H1 (cell line): Measurements from ENCODE around the gene FEV. TPM values are rescaled to one million over a fixed set of nuclear protein-coding genes. Genes with fewer than 3 reads are reported as not detected.

Experiments
- CTCF ChIA-PET: fragments of 300-600 bp; sonication (Branson Sonifier 250); formaldehyde crosslinking; loops from one replicate; lab custom pipeline; 2021; ENCODE audit not compliant: partially characterized antibody; lab: Charles Lee
- POLR2A ChIA-PET: fragments of 300-600 bp; sonication (Branson Sonifier 250); formaldehyde crosslinking; loops from one replicate; lab custom pipeline; 2021; ENCODE audit warnings: inconsistent platforms; ENCODE audit not compliant: partially characterized antibody; lab: Charles Lee
- DNase-seq, 2 experiments: peaks; one replicate each; pipeline versions ENCODE4 v3.0.0 to v3.0.0-alpha.2; 2010 to 2022; ENCODE audit warnings: low spot score in 2 of 2, low read depth in 1 of 2, mixed read lengths in 1 of 2
- FAIRE-seq: peaks from 2 replicates; lab custom pipeline; 2011; peaks lifted over from hg19 to GRCh38; lab: Jason Lieb, UNC
- H2AFZ ChIP-seq: 2 replicates; pipeline ENCODE4 v1.8.1; 2012; ENCODE audit warnings: low read length, inconsistent platforms
- H2AK5ac ChIP-seq: 2 replicates; pipeline ENCODE4 v1.6.1; 2013; ENCODE audit warnings: low read depth, low read length
- H2BK120ac ChIP-seq: replicated peaks from 2 replicates; pipeline ENCODE3; 2013; ENCODE audit warnings: low read depth, low read length, inconsistent platforms
- H2BK12ac ChIP-seq: 2 replicates; pipeline ENCODE4 v1.6.1; 2013; ENCODE audit warnings: low read depth, low read length
- H2BK15ac ChIP-seq: 2 replicates; pipeline ENCODE4 v1.6.1; 2013; ENCODE audit warnings: low read length
- H2BK20ac ChIP-seq: 2 replicates; pipeline ENCODE4 v1.6.1; 2013; ENCODE audit warnings: low read length
- H2BK5ac ChIP-seq: 2 replicates; pipeline ENCODE4 v1.6.1; 2013; ENCODE audit warnings: low read depth, low read length
- H3K14ac ChIP-seq: 2 replicates; pipeline ENCODE4 v1.6.1; 2013; ENCODE audit warnings: inconsistent platforms; ENCODE audit not compliant: insufficient read length
- H3K18ac ChIP-seq: 2 replicates; pipeline ENCODE4 v1.6.1; 2013; ENCODE audit warnings: low read length; ENCODE audit errors: extremely low read depth
- H3K23ac ChIP-seq: 2 replicates; pipeline ENCODE4 v1.6.1; 2013; ENCODE audit warnings: inconsistent platforms; ENCODE audit not compliant: insufficient read length
- H3K23me2 ChIP-seq: 2 replicates; pipeline ENCODE4 v1.6.1; 2013; ENCODE audit warnings: low read depth, low read length
- H3K27ac ChIP-seq: 2 replicates; pipeline ENCODE4 v1.6.1; 2011; ENCODE audit warnings: low read depth, low read length, inconsistent platforms
- H3K27me3 ChIP-seq, 4 experiments: replicated peaks in 1 of 4; 1 replicate in 1 of 4; 2 replicates in 3 of 4; pipeline versions ENCODE4 v1.6.1 to v1.8.1; 2011 to 2013; ENCODE audit warnings: low read length in 3 of 4, mild to moderate bottlenecking in 3 of 4, inconsistent platforms in 2 of 4, mixed read lengths in 2 of 4, moderate library complexity in 1 of 4; ENCODE audit not compliant: control insufficient read depth in 3 of 4, insufficient read depth in 3 of 4; ENCODE audit errors: extremely low read depth in 1 of 4
- H3K36me3 ChIP-seq, 4 experiments: 2 replicates each; pipeline versions ENCODE4 v1.6.1 to v1.8.1; 2011 to 2013; ENCODE audit warnings: mild to moderate bottlenecking in 4 of 4, low read length in 3 of 4, moderate library complexity in 2 of 4, control low read depth in 1 of 4, inconsistent platforms in 1 of 4; ENCODE audit not compliant: insufficient read depth in 4 of 4, control insufficient read depth in 2 of 4
- H3K4ac ChIP-seq: replicated peaks from 2 replicates; pipeline ENCODE3; 2013; ENCODE audit warnings: low read length, low read depth, mixed read lengths, inconsistent platforms; ENCODE audit not compliant: insufficient read length
- H3K4me1 ChIP-seq, 4 experiments: replicated peaks in 1 of 4; 1 replicate in 1 of 4; 2 replicates in 3 of 4; pipeline versions ENCODE4 v1.6.1 to v1.8.1; 2011 to 2013; ENCODE audit warnings: low read length in 3 of 4, inconsistent platforms in 2 of 4, mixed read lengths in 1 of 4; ENCODE audit not compliant: insufficient read depth in 4 of 4, control insufficient read depth in 3 of 4
- H3K4me2 ChIP-seq, 2 experiments: 2 replicates each; pipeline versions ENCODE4 v1.6.1 to v1.8.1; 2011 to 2013; ENCODE audit warnings: low read depth in 2 of 2, low read length in 2 of 2, control low read depth in 1 of 2, inconsistent platforms in 1 of 2, mild to moderate bottlenecking in 1 of 2; ENCODE audit not compliant: insufficient read depth in 1 of 2
- H3K4me3 ChIP-seq, 4 experiments: fragments of 200-600, 300-600 bp in 1 of 4; sonication (generic), shearing (Covaris generic), sonication (Bioruptor Twin) in 1 of 4; 2 replicates each; pipeline versions ENCODE4 v1.5.1 to v1.8.1; 2011 to 2016; ENCODE audit warnings: low read length in 4 of 4, low read depth in 3 of 4, control low read depth in 2 of 4, inconsistent platforms in 2 of 4, mild to moderate bottlenecking in 2 of 4, mixed read lengths in 1 of 4, moderate library complexity in 1 of 4; ENCODE audit not compliant: insufficient read depth in 2 of 4; ENCODE audit errors: extremely low read depth in 1 of 4
- H3K56ac ChIP-seq: replicated peaks from 2 replicates; pipeline ENCODE3; 2013; ENCODE audit warnings: low read depth, mild to moderate bottlenecking, mixed read lengths, low read length, inconsistent platforms; ENCODE audit not compliant: insufficient read length
- H3K79me1 ChIP-seq: 2 replicates; pipeline ENCODE4 v1.6.1; 2013; ENCODE audit warnings: low read depth, low read length, control low read depth
- H3K79me2 ChIP-seq, 2 experiments: 2 replicates each; pipeline versions ENCODE4 v1.6.1 to v1.8.1; 2012 to 2013; ENCODE audit warnings: low read length in 2 of 2, mild to moderate bottlenecking in 2 of 2, inconsistent platforms in 1 of 2; ENCODE audit not compliant: insufficient read depth in 2 of 2, control insufficient read depth in 1 of 2
- H3K9ac ChIP-seq, 4 experiments: replicated peaks in 1 of 4; 1 replicate in 1 of 4; 2 replicates in 3 of 4; pipeline versions ENCODE4 v1.6.1 to v1.8.1; 2011 to 2013; ENCODE audit warnings: low read depth in 3 of 4, low read length in 3 of 4, control low read depth in 2 of 4, mild to moderate bottlenecking in 2 of 4, moderate library complexity in 2 of 4, inconsistent platforms in 1 of 4; ENCODE audit errors: extremely low read depth in 1 of 4
- H3K9me3 ChIP-seq, 2 experiments: 2 replicates each; pipeline versions ENCODE4 v1.6.1 to v1.8.1; 2012 to 2013; ENCODE audit warnings: mild to moderate bottlenecking in 2 of 2, moderate library complexity in 2 of 2, control low read depth in 1 of 2, inconsistent platforms in 1 of 2, low read depth in 1 of 2, low read length in 1 of 2, mixed read lengths in 1 of 2; ENCODE audit not compliant: insufficient read depth in 2 of 2
- H4K20me1 ChIP-seq, 2 experiments: replicated peaks in 1 of 2; 2 replicates each; pipeline versions ENCODE3 to v1.8.1; 2011 to 2013; ENCODE audit warnings: inconsistent platforms in 2 of 2, low read length in 2 of 2, mild to moderate bottlenecking in 1 of 2; ENCODE audit not compliant: insufficient read depth in 2 of 2, control insufficient read depth in 1 of 2
- H4K5ac ChIP-seq: 2 replicates; pipeline ENCODE4 v1.6.1; 2013; ENCODE audit warnings: low read length, low read depth, mixed read lengths, inconsistent platforms; ENCODE audit not compliant: insufficient read length
- H4K8ac ChIP-seq: 2 replicates; pipeline ENCODE4 v1.8.0; 2013; ENCODE audit warnings: mild to moderate bottlenecking, moderate library complexity, low read length, inconsistent platforms; ENCODE audit not compliant: insufficient read depth; ENCODE audit errors: extremely low read depth
- H4K91ac ChIP-seq: replicated peaks from 2 replicates; pipeline ENCODE3; 2013; ENCODE audit warnings: low read length, mixed read lengths, inconsistent platforms; ENCODE audit not compliant: insufficient read length
- E2F6 ChIP-seq: IDR thresholded peaks from 2 replicates; pipeline ENCODE4 v1.6.1; 2012; ENCODE audit warnings: inconsistent platforms
- GTF2F1 ChIP-seq: IDR thresholded peaks from 2 replicates; pipeline ENCODE4 v1.6.1; 2012; ENCODE audit warnings: low read depth, low read length, improper control_type of control experiment, borderline replicate concordance
- HDAC2 ChIP-seq, 2 experiments: fragments of 300-600 bp in 1 of 2; sonication (generic) in 1 of 2; IDR thresholded peaks; 2 replicates each; pipeline ENCODE4 v1.6.1; 2011 to 2012; ENCODE audit warnings: low read depth in 2 of 2, low read length in 2 of 2, mild to moderate bottlenecking in 2 of 2, moderate library complexity in 2 of 2, borderline replicate concordance in 1 of 2, inconsistent platforms in 1 of 2
- JUN ChIP-seq: IDR thresholded peaks from 2 replicates; pipeline ENCODE4 v1.6.1; 2011; ENCODE audit warnings: low read depth, mild to moderate bottlenecking, improper control_type of control experiment, low read length
- KDM1A ChIP-seq: fragments of 200-600, 300-600 bp; sonication (generic); IDR thresholded peaks from 2 replicates; pipeline ENCODE4 v1.7.1; 2016; ENCODE audit warnings: mild to moderate bottlenecking, low read length, borderline replicate concordance
- MAFK ChIP-seq: IDR thresholded peaks from 2 replicates; pipeline ENCODE4 v1.6.1; 2012; ENCODE audit warnings: low read depth, mild to moderate bottlenecking, improper control_type of control experiment, low read length
- RAD21 ChIP-seq, 2 experiments: IDR thresholded peaks in 1 of 2; conservative IDR thresholded peaks in 1 of 2; 2 replicates each; pipeline ENCODE4 v1.6.1; 2011; ENCODE audit warnings: low read depth in 2 of 2, low read length in 2 of 2, improper control_type of control experiment in 1 of 2, inconsistent platforms in 1 of 2, mild to moderate bottlenecking in 1 of 2, moderate library complexity in 1 of 2
- USF2 ChIP-seq: IDR thresholded peaks from 2 replicates; pipeline ENCODE4 v1.6.1; 2011; ENCODE audit warnings: low read length, improper control_type of control experiment
- WGBS, 2 experiments: shearing (Covaris generic) in 1 of 2; methylation state at CpG; one replicate each; pipeline versions ENCODE4 v1.1.6 to v1.1.7; 2013 to 2015; ENCODE audit warnings: low lambda C conversion rate in 2 of 2, mixed read lengths in 2 of 2, inconsistent platforms in 1 of 2, low coverage in 1 of 2, missing lambda C conversion rate in 1 of 2; ENCODE audit not compliant: insufficient replicate concordance in 2 of 2, insufficient coverage in 1 of 2, insufficient read length in 1 of 2; ENCODE audit errors: extremely low coverage in 1 of 2, missing lambda C conversion rate in 1 of 2; 5-methylcytosine and 5-hydroxymethylcytosine counted together
- polyA plus RNA-seq, 7 experiments: library from polyadenylated mRNA; depleted of rRNA in 3 of 7; stranded (reverse) in 5 of 7; unstranded in 2 of 7; fragments of >200 nt in 5 of 7; fragments of 200-250 nt in 2 of 7; gene quantifications; 1 replicate in 5 of 7; 2 replicates in 1 of 7; 4 replicates in 1 of 7; pipeline versions ENCODE4 v1.2.1 to v1.2.3, GENCODE V29; 2011 to 2013; ENCODE audit warnings: missing spikeins in 2 of 7, mixed read lengths in 2 of 7
- total RNA-seq: library from RNA; stranded (reverse); fragmentation: NEBNext Ultra II Directional; extraction: Animal tissue kit (Norgen Biotek cat#: 25700); gene quantifications from 2 replicates; pipeline ENCODE4 v1.2.1, GENCODE V29; 2021

FEV gene
- total and polyA plus RNA-seq, 2 of the 8 experiments (the other 6 are each of a cell fraction or from before 2014, with no cell fraction given): not detected

GRCh38 chr2:218997731-218998130 is 12.7 kb upstream of the FEV start:
- Histone ChIP-seq H2BK5ac (no peak overlapping the region), H3K18ac (no peak overlapping the region), H4K20me1 (peaks cover 19 to 22% of the 10 kb centered on the region in 2 experiments), H3K4me1 (peaks cover 0 to 52% (median 30%) of the 10 kb centered on the region in 4 experiments; a peak in 6 of 7 replicates), H3K79me2 (no peaks in the 10 kb centered on the region), H2BK12ac (no peak overlapping the region), H3K27ac (no peak overlapping the region), H3K23me2 (peaks cover 8% of the 10 kb centered on the region; the same call in 1 of the 2 replicates), H3K27me3 (peaks cover 97 to 100% (median 99%) of the 10 kb centered on the region in 4 experiments), H3K9ac (no peak overlapping the region), H3K36me3 (peaks cover 0 to 11% (median 0%) of the 10 kb centered on the region in 4 experiments; a peak in 1 of 8 replicates), H4K8ac (no peak overlapping the region; the same call in 1 of the 2 replicates), H4K91ac (no peak overlapping the region), H3K56ac (no peak overlapping the region), H3K23ac (no peak overlapping the region), H3K9me3 (no peaks in the 10 kb centered on the region), H3K79me1 (no peaks in the 10 kb centered on the region), H2AK5ac (no peak overlapping the region), H2BK20ac (no peak overlapping the region), H3K4me2 (no peak overlapping the region), H3K4me3 (no peak overlapping the region), H4K5ac (no peak overlapping the region), H3K14ac (no peak overlapping the region), H2BK15ac (no peak overlapping the region), H3K4ac (no peak overlapping the region), H2AFZ (no peak overlapping the region), H2BK120ac (no peak overlapping the region)
- TF ChIP-seq E2F6 (no peak), JUN (no peak), HDAC2 (IDR thresholded peaks at IDR 0.05; ENCODE audit: borderline replicate concordance in 1 of 2, low read depth in 2 of 2, low read length in 2 of 2) (no peak), USF2 (no peak), KDM1A (no peak), GTF2F1 (no peak), MAFK (no peak), RAD21 (IDR thresholded peaks at IDR 0.05 in 1 of 2, conservative IDR thresholded peaks at IDR 0.05 in 1 of 2; ENCODE audit: low read depth in 2 of 2, low read length in 2 of 2) (no peak)
- no peak for FAIRE-seq
- no peak for DNase-seq
- CTCF ChIA-PET: interaction anchor here (1.3 to 19.5 kb wide), 7 partner anchors 8 to 123 kb away, joined by 3 to 284 read pairs (median 92); partner anchors contain the start of gene FEV
- POLR2A ChIA-PET: no interaction called here
- 80% methylated on average over 1 of the region's 2 CpGs; no CpG with 5 or more reads in 1 of the 2 experiments for WGBS, 2 experiments
